NCI-H2107 treated with DMSO at 0.1 percent for 48 hours (cell line): ENCODE results near the gene SGCA.

Experiments used
- DNase-seq: peaks from one replicate; lab custom pipeline; 2025; ENCODE audit not compliant: unreplicated experiment; lab: John Stamatoyannopoulos, UW

The SGCA gene

DNA sequence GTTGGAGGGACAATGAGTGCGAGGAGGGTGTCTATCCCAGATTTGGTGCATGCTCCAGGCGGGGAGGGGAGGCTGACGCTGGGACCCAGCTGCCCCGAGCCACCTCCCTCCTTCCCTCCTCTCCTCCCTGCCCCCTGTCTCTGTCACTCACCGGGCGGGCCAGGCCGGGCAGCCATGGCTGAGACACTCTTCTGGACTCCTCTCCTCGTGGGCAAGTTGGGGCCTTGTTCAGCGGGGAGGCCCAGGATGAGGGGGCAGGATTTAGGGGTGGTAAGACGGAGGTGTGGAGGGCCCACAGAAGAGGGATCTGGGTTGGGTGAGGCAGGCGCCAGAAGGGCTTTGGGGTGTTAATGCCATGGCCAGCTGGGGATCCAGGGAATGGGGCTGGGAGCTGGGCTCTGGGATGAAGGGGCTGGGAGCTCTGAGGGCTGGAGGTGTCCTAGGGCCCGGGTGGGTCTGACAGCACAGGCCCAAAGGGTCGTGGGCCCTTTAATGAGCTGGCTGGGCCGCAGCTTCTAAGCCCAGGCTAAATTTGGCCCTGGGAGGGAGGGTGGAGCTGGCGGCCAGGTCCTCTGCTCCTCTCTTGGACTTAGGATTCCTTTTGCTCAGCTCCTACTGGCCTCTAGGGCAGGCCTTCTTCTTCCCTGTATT, at the start of gene SGCA:
Gene SGCA (plus strand): TSS at position 139 of the 651 bp plus-strand sequence. CDS start 36 bp downstream, at position 175.
- no peak for DNase-seq

DNA sequence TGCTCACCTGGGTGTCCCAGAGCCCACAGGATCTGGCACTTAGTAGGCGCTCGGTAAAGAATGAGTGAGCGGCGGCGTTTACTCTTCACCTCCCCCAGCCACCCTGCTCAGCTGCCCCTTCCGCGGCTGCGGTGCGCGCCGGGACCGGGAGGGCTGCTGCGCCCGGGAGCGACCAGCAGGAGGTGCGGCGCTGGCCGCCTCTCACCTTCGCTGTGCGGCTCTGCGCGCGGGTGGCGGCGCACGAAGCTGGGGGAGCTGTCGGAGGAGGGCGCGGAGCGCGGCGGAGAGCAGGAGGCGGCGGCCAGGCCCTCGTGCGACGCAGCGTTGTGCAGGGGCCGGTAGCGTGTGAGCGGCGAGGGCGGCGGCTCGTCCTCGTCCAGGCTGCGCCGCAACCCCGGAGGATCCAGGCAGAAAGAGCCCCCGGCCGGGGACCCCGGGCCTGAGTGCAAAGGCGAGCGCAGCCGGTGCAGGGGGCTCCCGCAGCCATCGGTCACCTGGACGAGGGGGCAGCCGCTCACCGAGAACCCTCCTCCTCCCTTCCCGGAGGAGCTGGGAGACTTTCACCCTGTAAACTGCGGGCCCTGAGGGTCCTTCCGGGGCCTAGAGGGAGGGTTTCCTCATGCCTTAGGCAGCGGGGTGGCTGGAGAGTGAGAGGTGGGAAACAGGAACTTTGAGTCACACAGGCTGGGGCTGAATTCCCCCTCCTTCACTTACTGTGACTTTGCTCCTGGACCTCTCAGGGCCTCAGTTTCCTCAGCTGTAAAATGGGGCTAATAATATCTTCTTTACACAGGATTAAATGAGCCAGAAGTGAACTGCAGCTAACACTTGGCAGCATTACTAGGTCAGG, 48.4 kb upstream of the SGCA start:
- DNase-seq, result peak; percentile 26

DNA sequence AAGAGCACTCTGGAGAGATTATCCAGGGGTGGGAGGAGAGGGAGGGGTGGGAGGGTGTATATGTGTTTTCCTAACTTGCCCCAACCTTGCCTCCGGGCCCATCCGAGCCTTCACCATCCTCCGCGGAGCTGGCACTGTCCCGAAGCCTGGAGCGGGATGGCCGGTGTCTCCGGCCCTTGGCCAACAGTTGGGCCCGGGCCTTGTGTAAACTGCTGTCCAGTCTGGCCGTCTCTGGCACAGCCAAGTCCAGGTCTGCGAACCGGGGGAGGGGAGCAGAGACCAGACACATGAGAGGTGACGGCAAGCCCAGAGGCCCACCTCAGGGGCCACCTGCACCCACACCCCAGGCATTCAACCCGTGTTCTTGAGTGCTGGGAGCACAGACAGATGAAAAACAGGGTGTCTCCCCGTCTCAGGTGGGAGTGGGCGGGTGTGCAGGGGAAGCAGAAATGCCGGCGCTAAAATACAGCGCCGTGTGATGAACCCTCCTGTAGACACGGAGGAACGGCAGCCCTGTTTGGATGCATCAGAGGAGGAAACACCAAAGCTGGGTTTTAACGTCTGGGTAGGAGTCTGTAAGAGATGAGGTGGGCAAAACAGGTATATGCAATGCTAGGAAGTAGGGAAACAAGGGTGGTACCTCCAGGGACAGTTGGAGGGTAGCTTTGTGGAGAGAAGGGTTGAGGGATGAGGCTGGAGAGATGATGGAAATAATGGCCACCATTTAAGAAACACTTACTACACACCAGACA, 47.6 kb upstream of the SGCA start:
- DNase-seq, result no peak

DNA sequence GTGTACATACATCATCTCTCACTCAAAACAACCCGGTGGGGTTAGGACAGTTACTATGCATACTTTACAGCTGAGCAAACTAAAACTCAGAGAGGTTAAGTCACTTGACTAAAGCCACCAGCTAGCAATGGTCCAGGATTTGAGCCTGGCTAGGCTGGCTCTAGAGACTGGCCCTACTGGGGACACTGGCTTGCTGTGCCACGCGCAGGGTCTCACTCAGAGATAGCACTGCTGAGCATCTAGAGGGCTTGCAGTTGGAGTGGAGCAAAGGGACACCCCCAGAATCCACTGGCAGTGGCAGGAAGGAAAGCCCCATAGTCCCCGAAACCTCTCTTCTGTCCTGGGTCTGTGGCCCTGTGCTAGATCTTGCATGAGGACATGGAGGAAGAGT, 47.0 kb upstream of the SGCA start:
- no peak for DNase-seq

DNA sequence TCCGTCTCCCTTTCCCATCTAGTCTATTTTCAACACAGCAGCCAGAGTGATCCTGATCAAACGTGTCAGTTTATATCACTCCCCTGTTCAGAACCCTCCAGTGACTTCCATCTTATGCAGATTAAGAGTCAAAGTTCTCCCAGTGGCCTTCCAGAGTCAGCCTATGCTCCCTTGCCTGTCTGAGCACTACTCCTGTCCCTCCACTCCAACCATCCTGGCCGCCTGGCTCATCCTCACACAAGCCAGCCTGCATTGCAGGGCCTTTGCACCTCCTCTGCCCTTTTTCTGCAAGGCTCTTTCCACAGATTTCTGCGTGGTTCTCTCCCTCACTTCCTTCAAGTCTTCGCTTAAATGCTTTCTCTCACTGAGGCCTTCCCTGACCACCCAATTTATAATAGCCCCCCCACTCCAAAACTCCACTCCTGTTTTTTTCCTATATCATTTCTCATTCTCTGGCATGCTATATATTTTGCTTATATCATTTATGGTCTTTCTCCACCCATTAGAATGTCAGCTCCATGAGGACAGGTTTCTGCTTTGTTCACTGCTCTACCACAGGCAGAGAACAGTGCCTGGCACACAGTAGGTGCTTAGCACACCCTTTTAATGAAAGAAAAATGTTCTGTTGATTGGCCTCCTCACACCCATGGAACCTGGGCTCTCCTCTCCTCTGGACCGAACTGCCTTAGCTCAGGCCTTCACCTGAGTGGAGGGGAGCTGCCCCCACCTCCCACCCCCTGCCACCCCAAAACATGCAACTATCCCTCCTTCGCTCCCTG, 45.1 kb upstream of the SGCA start:
- DNase-seq, result no peak

DNA sequence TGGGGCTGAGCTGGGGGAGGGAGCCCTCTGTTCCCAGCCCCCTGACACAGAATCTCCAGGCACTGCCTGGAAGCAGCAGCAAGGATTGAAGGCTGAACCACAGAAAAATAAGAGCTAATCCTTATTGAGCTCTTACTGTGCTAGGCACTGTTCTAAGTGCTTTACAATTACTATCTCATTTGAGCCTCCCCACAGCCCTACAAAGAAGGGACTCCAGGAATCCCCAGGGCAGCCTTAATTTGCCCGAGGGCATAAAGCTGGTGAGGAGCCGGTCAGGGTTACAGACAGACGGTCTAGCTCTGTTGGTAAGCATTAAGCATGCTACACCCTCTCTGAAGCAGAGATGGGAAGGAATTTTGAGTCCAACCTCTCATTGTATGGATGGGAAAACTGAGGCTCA, 42.9 kb upstream of the SGCA start:
- no peak for DNase-seq

DNA sequence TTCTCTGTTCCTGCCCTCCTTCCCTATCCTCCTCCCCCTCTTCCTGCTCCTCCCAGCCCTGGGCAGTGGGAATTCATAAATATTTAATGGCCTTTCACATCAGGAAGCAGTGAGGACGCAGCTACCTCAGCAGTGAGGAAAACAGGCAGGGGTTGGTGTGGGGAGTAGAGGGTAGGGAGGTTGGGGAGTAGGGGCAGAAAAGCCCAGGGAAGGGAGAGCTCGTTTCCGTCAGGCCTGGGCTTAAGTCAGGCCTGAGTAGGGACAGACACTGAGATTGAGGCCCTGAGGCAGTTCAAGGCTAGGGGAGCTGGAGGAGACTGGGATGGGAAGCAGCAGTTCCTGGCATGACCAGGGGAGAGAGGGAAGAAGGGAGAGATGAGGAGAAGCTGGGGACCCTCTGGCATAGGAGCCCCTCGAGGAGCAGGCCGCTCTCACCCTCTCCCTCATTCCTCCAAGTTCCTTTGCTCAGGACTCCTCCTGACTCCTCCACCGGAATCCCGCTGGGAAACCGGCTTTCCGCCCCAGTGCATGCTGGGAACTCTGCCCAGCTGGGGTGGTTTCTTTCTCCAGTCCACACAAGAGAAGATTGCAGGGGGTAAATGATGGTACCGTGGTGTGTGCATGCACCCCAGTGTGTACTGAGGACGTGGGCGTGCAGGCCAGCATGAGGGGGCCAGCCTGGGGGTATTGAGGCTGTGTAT, 42.0 kb upstream of the SGCA start:
- no peak for DNase-seq

DNA sequence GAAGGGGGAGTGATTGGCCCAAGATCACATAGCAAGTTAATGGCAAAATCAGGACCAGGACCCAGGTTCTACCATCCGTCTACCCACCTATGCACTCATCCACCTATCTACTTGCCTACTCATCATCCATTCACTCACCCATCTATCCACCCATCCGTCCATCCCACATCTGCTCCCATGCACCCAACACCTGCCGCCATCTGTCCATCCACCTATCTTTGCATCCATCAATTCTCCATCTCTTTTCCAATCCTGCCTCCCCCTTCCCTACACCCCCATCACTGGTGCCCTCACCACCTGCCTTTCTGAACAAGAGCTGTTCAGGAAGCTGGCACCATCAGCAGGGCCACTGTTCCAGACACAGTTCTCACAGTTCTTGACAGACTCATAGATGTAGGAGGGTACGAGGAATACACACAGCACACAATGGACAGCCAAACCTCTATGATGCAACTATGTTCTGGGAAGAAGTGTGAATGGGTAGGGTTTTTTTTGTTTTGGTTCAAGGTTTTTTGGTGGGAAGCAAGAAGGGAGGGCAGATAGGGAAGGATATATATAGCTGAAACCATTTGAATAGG, 40.3 kb upstream of the SGCA start:
- DNase-seq, result no peak

DNA sequence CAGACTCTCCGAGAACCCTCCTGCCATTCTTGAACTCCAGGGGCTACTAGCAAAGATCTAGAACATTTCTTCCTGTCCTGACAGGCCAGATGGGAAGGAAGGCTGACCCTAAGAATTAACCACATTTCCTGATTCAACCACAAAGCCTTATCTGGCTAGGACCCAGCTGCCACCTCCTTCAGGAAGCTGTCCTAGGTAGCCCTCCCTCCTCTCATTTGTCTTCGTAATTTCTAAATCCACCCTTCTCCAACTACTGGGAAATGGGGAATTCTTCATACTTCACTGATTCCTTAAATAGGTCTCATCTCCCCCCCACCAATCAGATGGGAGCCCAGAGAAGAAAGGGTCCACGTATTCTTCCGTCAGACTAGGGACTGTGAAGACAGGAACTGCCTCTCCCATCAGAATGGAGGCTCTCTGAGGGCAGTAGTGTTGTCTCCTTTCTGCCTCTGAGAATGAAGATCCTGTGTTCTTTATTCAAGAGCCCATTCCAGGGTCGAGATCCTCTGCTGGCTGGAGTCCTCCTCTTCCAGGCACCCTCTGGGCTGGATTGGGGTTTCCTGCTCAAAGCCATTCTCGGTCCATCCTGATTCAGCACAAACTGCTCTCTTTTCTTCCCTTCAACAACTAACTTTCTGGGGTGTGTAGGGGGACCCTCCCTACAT, 38.0 kb upstream of the SGCA start:
- DNase-seq, result no peak

DNA sequence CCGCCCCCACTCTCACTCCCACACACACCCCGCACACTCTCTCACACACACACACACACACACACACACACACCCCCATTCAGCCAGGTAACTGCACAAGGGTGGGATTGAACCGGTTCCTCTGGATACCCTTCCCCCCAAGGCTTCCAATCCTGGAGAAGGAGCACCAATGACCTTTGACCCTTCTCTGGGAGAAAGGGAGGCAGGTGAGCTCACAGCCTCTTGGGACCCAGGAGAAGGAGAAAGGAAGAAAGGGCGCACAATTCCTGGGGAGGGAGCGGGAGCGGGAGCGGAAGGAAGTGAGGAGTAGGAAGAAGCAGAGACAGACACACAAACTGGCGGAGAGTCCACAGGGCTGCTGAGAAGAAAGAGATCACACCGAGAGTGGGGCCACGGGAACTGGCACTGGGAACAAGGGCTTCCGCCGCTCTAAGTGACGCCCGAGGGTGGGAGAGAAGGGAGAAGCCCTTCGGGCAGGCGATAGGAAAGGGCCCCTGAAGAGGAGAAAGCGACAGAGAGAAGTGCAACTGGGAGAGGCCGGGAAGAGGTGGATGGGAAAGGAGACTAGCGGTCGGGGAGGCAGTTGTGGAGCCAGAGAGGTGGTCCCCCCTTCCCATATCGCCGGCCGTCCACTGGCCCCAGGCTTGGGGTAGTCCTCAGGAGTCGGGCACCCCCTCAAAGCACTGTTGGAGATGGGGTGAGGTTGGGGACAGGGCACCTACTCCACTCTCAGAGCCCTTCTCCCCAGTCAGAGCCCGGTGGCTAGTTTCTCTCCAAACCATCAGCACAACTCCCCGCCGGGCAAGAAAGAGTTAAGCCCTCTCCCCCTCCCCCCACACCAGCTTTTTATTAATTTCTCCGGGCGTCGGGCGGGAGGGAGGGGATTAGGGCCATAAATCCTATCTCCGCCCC, 37.1 kb upstream of the SGCA start:
- DNase-seq, result no peak

DNA sequence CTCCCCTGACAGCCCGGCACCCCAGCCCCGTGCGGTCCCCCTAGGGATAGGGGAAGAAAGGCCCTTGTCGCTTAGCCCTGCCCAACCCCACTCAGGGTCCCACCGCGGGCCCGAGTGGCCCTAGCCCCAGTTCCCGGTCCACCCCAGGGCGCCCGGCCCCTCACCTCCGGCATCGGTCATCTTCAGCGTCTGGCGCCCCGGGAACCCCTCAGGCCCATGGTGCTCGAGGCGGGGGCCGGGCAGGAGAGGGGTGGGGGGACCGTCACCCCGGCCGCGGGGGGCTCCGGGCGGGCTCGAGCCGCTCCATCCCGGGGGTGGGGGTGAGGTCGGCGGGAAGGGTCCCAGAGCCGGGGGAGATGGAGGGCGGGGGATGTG, 36.5 kb upstream of the SGCA start:
- no peak for DNase-seq

DNA sequence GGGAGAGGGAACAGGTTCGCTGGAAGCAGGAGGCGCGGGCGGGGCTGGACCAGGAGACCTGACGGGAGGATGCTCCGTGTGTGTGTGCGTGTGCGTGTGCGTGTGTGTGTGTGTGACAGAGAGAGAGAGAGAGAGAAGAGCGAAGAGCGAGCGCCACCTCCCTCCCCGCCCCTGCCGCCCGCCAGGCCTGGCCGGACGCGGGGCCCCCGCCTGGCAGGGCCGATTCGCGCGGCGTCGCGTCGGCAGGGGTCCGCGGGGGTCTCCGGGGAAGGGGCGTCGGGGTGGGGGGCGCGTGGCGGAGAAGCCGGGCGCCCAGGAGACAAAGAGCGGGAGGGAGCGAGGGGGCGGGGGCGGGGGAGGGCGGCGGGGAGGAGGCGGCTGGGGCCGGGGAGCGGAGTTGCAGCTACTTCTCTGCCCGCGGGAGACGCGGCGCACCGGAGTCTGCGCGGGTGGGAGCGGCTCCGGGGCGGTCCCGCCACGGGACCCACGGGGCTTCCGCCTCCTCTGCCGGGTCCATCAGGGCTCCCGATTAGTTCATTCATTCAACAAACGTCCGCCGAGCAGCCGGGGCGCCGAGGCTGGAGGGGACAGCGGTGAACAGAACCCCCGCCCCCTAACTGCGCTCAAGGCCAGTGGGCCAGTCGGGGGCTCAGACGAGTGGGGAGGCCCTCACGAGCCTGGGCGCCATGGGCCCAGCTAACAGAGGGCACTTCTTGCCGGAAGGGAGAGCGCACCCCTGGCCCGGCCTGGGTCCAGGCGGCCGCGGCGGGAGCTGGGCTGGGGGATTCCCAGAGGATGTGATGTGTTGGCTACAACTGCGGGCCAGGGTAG, 35.9 kb upstream of the SGCA start, which contains the start of gene SAMD14:
Gene SAMD14 (minus strand): TSS at position 433 of the 831 bp plus-strand sequence. CDS start 5,201 bp downstream, outside the sequence.
- DNase-seq, result no peak

DNA sequence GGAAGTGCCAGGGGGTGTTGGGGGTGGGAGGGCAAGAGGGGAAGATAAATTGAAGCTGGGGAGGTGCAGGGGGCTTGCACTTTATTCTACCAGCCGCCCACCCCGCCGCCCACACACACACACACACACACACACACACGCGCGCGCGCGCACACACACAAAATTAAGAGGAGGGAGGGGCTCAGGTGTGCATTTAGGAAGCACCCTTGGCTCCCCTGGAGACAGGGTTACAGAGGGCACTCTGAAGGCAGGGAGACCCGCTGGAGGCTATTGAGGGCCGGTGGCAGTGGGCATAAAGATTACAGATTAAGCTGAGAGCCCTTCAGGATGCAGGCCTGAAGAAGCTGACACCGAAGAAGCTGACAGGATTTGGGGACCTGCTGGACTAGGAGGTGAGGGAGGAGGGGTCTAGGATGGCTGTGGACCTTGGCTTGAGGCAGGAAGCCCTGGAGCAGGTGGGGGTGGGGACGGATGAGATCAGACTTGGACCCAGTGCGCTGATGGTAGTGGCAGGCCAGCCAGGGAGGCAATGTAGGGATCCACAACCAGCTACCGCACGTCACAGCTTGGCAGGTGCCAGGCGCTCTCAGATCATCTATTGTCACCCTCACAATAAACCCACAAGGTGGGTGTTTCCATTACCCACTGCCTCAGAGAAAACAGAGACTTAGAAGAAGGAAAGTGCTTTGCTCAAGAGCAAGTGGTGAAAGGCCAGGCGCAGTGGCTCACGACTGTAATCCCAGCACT, 35.1 kb upstream of the SGCA start:
- DNase-seq, result peak; percentile 68

DNA sequence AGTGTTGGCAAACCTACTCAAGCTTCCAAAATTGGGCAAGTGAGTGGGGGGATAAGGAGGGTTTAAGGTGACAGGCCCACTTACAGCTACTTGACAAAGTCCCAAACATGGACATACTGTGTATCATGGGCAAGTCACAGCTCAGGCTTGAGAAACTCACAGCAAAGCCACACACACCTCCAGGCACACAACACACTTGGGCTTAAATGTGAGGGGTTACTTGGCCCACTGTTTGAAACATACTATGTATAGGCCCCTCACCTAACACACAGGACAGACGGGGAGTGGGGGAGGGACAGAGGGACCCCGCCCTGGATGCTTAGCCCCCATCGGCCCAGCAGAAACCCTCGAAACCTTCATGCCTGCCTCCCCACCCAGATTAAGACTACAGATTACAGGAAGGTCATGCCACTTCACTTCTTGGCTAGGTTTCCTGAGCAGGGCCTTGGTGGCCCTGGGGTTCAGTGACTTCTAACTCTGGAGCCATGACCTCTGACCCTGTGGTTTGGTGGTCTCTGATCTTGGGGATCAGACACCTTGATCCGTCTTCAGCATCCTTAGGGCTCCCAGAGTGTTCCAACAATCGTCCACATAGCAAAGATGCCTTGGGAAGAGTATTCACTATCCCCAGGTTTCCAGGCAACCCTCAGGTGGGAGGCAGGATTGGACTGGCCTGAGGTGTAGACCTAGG, 33.6 kb upstream of the SGCA start:
- DNase-seq, result no peak

DNA sequence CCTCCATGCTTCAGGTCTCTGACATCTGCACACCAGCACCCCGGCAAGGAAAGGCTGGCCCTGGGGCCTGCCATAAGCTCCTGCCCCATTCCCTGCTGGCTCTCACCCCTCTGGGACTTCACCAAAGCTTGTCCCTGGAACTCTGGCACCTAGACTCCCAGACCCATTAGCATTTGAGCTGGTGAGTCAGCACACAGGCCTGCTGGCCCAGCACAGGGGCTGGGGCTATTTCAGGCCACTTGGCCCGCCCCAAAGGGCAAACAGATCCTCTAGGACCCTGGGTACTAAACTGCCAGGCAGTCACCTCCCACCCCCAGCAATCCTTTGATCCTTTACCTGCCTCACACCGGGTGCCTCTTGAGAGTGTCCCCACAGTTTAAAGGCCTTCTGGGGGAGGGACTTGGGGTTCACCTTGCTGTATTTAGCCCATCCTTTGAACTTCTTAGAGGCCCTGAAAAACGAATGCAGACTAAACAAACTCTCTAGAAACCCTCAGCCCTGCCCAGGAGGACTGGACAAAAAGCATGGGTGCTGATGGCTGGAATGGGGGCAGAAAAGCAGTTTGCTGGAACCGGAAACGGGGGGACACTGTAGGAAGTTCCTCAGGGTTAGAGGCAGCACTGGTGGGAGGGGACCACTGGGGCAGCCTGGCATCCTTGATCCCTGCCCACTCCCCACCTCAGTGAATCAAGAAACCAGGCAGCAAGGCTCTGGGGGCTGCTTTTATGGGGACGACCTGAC, 32.6 kb upstream of the SGCA start:
- no peak for DNase-seq

DNA sequence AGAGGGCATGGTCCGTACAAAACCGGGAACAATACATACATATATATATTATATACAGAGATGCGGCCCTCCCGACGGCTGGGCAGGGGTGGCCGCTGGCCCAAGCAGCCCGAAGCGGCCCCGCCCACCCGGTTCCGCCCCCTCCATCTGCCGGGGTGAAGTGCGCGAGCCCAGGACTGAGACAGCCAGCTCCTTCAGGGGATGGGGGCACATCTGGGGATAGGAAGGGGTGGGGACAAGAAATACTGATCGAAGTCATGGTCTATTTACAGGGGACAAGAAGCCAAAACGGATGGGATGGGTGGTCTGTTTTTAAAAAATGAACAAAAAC, 32.1 kb upstream of the SGCA start:
- DNase-seq, result no peak
